ENCODE measurements around the gene XPO6.

GRCh38 chr16:28126684-28127620 lies 84.8 kb downstream of the XPO6 start:
- no peak for TF ChIP-seq CTCF (conservative IDR thresholded peaks at IDR 0.05; ENCODE audit: low read length)
- TF ChIP-seq EZH2phosphoT487 (IDR thresholded peaks at IDR 0.05; ENCODE audit: borderline replicate concordance) = no peak
